A673 (cell line): ENCODE results near the gene ACTL6B. TPM values are rescaled to one million over a fixed set of nuclear protein-coding genes. Genes with fewer than 3 reads are reported as not detected.

Experiments used
- BruUV-seq: library from RNA; stranded (reverse); fragments of 400-500 nt; replicated peaks from 2 replicates; lab custom pipeline; 2021; lab: Mats Ljungman, UMichigan
- CTCF ChIA-PET: fragments of 300-600 bp; sonication (Branson Sonifier 250); formaldehyde crosslinking; loops from one replicate; lab custom pipeline; 2022; ENCODE audit warnings: antibody characterized with exemption; lab: Charles Lee
- POLR2A ChIA-PET: fragments of 300-600 bp; sonication (Branson Sonifier 250); formaldehyde crosslinking; loops from one replicate; lab custom pipeline; 2022; ENCODE audit warnings: antibody characterized with exemption; ENCODE audit not compliant: low non-redundant PET; lab: Charles Lee
- DNase-seq: peaks from one replicate; pipeline ENCODE4 v3.0.0-alpha.2; 2015; ENCODE audit warnings: low spot score
- H3K27ac ChIP-seq: fragments of 200-600 bp; sonication (generic); 2 replicates; pipeline ENCODE4 v1.5.1; 2016; ENCODE audit warnings: mixed run types, low read depth, mild to moderate bottlenecking, mixed read lengths, antibody characterized with exemption, low read length; ENCODE audit not compliant: poor library complexity, severe bottlenecking
- H3K27me3 ChIP-seq: fragments of 200-600 bp; sonication (generic); replicated peaks from 2 replicates; pipeline ENCODE4 v1.6.1; 2017; ENCODE audit warnings: mixed run types, low read depth, mild to moderate bottlenecking, mixed read lengths, antibody characterized with exemption, low read length; ENCODE audit not compliant: insufficient read depth, poor library complexity
- H3K36me3 ChIP-seq: fragments of 200-600 bp; sonication (generic); 2 replicates; pipeline ENCODE4 v1.6.1; 2016; ENCODE audit warnings: mixed run types, mild to moderate bottlenecking, mixed read lengths, antibody characterized with exemption, low read length; ENCODE audit not compliant: insufficient read depth, poor library complexity, severe bottlenecking
- H3K4me1 ChIP-seq: fragments of 200-600 bp; sonication (generic); 2 replicates; pipeline ENCODE4 v1.6.1; 2017; ENCODE audit warnings: mixed run types, mild to moderate bottlenecking, mixed read lengths, antibody characterized with exemption, low read length; ENCODE audit not compliant: insufficient read depth, poor library complexity, severe bottlenecking
- H3K4me3 ChIP-seq: fragments of 200-600 bp; sonication (generic); 2 replicates; pipeline ENCODE4 v1.5.1; 2016; ENCODE audit warnings: low read depth, mixed run types, mild to moderate bottlenecking, mixed read lengths, low read length; ENCODE audit not compliant: poor library complexity, severe bottlenecking
- H3K9me3 ChIP-seq: fragments of 200-600 bp; sonication (generic); 2 replicates; pipeline ENCODE4 v1.6.1; 2016; ENCODE audit warnings: mixed run types, low read depth, mild to moderate bottlenecking, mixed read lengths, antibody characterized with exemption, low read length; ENCODE audit not compliant: poor library complexity, severe bottlenecking
- EZH2 ChIP-seq: fragments of 200-600 bp; sonication (generic); IDR thresholded peaks from 2 replicates; pipeline ENCODE4 v1.6.1; 2017; ENCODE audit warnings: borderline replicate concordance, low read depth, mild to moderate bottlenecking, mixed read lengths, antibody characterized with exemption, low read length; ENCODE audit not compliant: poor library complexity, severe bottlenecking
- intact Hi-C: fragments of 100-400 bp; cut with micrococcal nuclease; formaldehyde crosslinking; loops from one replicate; pipeline ENCODE4 v1.10.0; 2022; ENCODE audit not compliant: unreplicated experiment
- total RNA-seq: library from RNA; stranded (reverse); gene quantifications from 2 replicates; pipeline ENCODE4 v1.2.3, GENCODE V29; 2021
- TF ChIP-seq, protein P1 (sequence below): fragments of 300-800, 200-600 bp; sonication (generic); conservative IDR thresholded peaks from 2 replicates; pipeline ENCODE4 v1.5.1; 2017; ENCODE audit warnings: low read depth, mild to moderate bottlenecking, antibody characterized with exemption, low read length, moderate library complexity, mixed read lengths

Gene ACTL6B
- total RNA-seq, 1 experiment from 2014 or later = not detected

- Histone ChIP-seq H3K36me3 (peaks cover 90% of the 10 kb centered on the region), H3K27me3 (no peaks in the 10 kb centered on the region), H3K4me3 (no peak overlapping the region), H3K4me1 (peaks cover 5% of the 10 kb centered on the region), H3K9me3 (no peaks in the 10 kb centered on the region), H3K27ac (no peak overlapping the region)
- TF ChIP-seq EZH2 = no peak
- TF ChIP-seq, protein P1, sequence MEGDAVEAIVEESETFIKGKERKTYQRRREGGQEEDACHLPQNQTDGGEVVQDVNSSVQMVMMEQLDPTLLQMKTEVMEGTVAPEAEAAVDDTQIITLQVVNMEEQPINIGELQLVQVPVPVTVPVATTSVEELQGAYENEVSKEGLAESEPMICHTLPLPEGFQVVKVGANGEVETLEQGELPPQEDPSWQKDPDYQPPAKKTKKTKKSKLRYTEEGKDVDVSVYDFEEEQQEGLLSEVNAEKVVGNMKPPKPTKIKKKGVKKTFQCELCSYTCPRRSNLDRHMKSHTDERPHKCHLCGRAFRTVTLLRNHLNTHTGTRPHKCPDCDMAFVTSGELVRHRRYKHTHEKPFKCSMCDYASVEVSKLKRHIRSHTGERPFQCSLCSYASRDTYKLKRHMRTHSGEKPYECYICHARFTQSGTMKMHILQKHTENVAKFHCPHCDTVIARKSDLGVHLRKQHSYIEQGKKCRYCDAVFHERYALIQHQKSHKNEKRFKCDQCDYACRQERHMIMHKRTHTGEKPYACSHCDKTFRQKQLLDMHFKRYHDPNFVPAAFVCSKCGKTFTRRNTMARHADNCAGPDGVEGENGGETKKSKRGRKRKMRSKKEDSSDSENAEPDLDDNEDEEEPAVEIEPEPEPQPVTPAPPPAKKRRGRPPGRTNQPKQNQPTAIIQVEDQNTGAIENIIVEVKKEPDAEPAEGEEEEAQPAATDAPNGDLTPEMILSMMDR = no peak
- intact Hi-C loops = no loop called here
- ChIA-PET CTCF (no interaction called here), POLR2A (no interaction called here)
- BruUV-seq = no TSS peak
- DNase-seq = no peak
Measured at GRCh38 chr7:100685631-100686145, 29.4 kb upstream of the ACTL6B start.

GRCh38 chr7:100685049-100685605, 28.9 kb upstream of the ACTL6B start:
- H3K27me3 ChIP-seq = no peaks in the 10 kb centered on the region
- no TSS peak for BruUV-seq
- CTCF ChIA-PET = no interaction called here
- no peaks in the 10 kb centered on the region for H3K9me3 ChIP-seq
- TF ChIP-seq, protein P1 = no peak
- no peak for TF ChIP-seq EZH2
- POLR2A ChIA-PET = no interaction called here
- H3K4me3 ChIP-seq = no peak overlapping the region
- intact Hi-C loops = no loop called here
- H3K4me1 ChIP-seq = peaks cover 11% of the 10 kb centered on the region
- no peak for DNase-seq
- H3K36me3 ChIP-seq = peaks cover 96% of the 10 kb centered on the region
- no peak overlapping the region for H3K27ac ChIP-seq

DNA sequence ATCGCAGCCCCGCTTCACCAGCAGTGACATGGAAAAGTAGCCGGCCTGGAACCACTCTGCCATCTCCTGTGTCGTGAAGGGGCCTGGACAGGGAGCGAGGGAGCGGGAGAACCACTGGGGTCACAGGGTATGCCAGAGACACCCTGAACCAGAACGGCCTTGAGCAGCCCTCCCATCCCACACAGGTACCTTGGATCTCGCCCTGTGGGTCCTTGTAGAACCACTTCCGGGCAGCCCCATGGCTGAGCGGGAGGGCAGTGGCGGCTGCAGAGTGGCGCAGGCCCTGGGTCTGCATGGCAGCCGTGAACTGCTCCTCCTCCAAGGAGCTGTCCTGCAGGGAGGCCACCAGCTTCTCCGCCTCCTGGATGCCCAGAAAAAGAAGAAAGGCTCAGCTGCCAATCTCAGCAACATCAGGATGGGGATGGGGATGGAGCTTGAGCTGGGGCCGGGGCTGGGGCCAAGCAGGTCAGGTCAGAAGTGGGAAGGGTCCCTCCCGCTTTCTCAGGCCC, 28.3 kb upstream of the ACTL6B start:
- Histone ChIP-seq H3K4me1 (peaks cover 13% of the 10 kb centered on the region), H3K27ac (no peak overlapping the region), H3K27me3 (no peaks in the 10 kb centered on the region), H3K4me3 (no peak overlapping the region), H3K36me3 (peaks cover 99% of the 10 kb centered on the region), H3K9me3 (no peaks in the 10 kb centered on the region)
- DNase-seq = no peak
- BruUV-seq = no TSS peak
- ChIA-PET CTCF (no interaction called here), POLR2A (no interaction called here)
- TF ChIP-seq EZH2 = no peak
- TF ChIP-seq, protein P1 = no peak
- intact Hi-C loops = no loop called here
